OCI-LY3 (cell line): ENCODE data around the gene PPM1M.
A peak's percentile ranks its signal among the peaks of the same experiment; 100 is the strongest.

Experiments used
- H2AFZ ChIP-seq: fragments of 200-600, 300-600 bp; shearing (Covaris generic); 2 replicates; pipeline ENCODE4 v1.6.0; 2014; ENCODE audit warnings: antibody characterized with exemption, low read depth, low read length
- H3K27ac ChIP-seq: fragments of 200-600, 300-600 bp; sonication (generic); 2 replicates; pipeline ENCODE4 v1.5.1; 2014; ENCODE audit warnings: mild to moderate bottlenecking, low read length, moderate library complexity, mixed read lengths
- H3K27me3 ChIP-seq: fragments of 200-600, 300-600 bp; sonication (generic); 2 replicates; pipeline ENCODE4 v1.6.1; 2014; ENCODE audit warnings: low read depth, low read length, mixed read lengths
- H3K36me3 ChIP-seq: fragments of 200-600, 300-600 bp; sonication (generic); replicated peaks from 2 replicates; pipeline ENCODE3; 2014; ENCODE audit warnings: low read depth, low read length, mixed read lengths
- H3K4me1 ChIP-seq: fragments of 300-600, 200-600 bp; sonication (generic); 2 replicates; pipeline ENCODE4 v1.6.1; 2014; ENCODE audit warnings: low read length, mixed read lengths
- H3K4me2 ChIP-seq: fragments of 200-600, 300-600 bp; sonication (generic); 2 replicates; pipeline ENCODE4 v1.6.1; 2014; ENCODE audit warnings: low read length, mixed read lengths
- H3K4me3 ChIP-seq: fragments of 300-600, 200-600 bp; sonication (generic); 2 replicates; pipeline ENCODE4 v1.5.1; 2014; ENCODE audit warnings: antibody characterized with exemption, mild to moderate bottlenecking, low read length, moderate library complexity
- H3K79me2 ChIP-seq: fragments of 300-600, 200-600 bp; shearing (Covaris generic); 2 replicates; pipeline ENCODE4 v1.6.1; 2014; ENCODE audit warnings: mild to moderate bottlenecking, low read length, mixed read lengths
- H3K9ac ChIP-seq: fragments of 300-600, 200-600 bp; shearing (Covaris generic); 2 replicates; pipeline ENCODE4 v1.6.0; 2014; ENCODE audit warnings: mild to moderate bottlenecking, low read length, moderate library complexity
- H3K9me3 ChIP-seq: fragments of 200-600, 300-600 bp; shearing (Covaris generic); 2 replicates; pipeline ENCODE4 v1.6.1; 2014; ENCODE audit warnings: low read length, mixed read lengths; ENCODE audit not compliant: insufficient read depth
- H4K20me1 ChIP-seq: fragments of 200-600, 300-600 bp; sonication (generic); 2 replicates; pipeline ENCODE4 v1.6.1; 2016; ENCODE audit warnings: low read length, mixed read lengths; ENCODE audit not compliant: insufficient read depth
- CTCF ChIP-seq: fragments of 200-600, 300-600 bp; sonication (generic); IDR thresholded peaks from 2 replicates; pipeline ENCODE4 v1.5.1; 2014; ENCODE audit warnings: antibody characterized with exemption, low read length, low read depth
- EZH2phosphoT487 ChIP-seq: fragments of 200-600 bp; shearing (Covaris generic); IDR thresholded peaks from 2 replicates; pipeline ENCODE4 v1.6.1; 2018; ENCODE audit warnings: antibody characterized with exemption, mixed run types, low read depth

Gene PPM1M

GRCh38 chr3:52240886-52241370 lies 4.6 kb upstream of the PPM1M start:
- H3K9me3 ChIP-seq: 0 out of 2 replicates have a peak, but pooled peaks cover 4% of the 10 kb centered on the region
- H2AFZ ChIP-seq: no peak overlapping the region
- H3K36me3 ChIP-seq: peaks cover 7% of the 10 kb centered on the region
- no peaks in the 10 kb centered on the region for H3K27me3 ChIP-seq
- H3K27ac ChIP-seq: peak overlapping the region; percentile 57
- H3K4me2 ChIP-seq: peak overlapping the region; percentile 77
- TF ChIP-seq CTCF (no peak), EZH2phosphoT487 (no peak)
- H3K9ac ChIP-seq: no peak overlapping the region
- H3K4me3 ChIP-seq: no peak overlapping the region; the same call in 1 of the 2 replicates
- peaks cover 24% of the 10 kb centered on the region for H3K79me2 ChIP-seq
- no peaks in the 10 kb centered on the region for H4K20me1 ChIP-seq
- peaks cover 48% of the 10 kb centered on the region for H3K4me1 ChIP-seq

- Histone ChIP-seq H3K4me3 (no peak overlapping the region), H3K79me2 (peaks cover 24% of the 10 kb centered on the region), H3K9me3 (0 out of 2 replicates have a peak, but pooled peaks cover 4% of the 10 kb centered on the region), H3K4me1 (peaks cover 59% of the 10 kb centered on the region), H2AFZ (no peak overlapping the region), H4K20me1 (no peaks in the 10 kb centered on the region), H3K27me3 (no peaks in the 10 kb centered on the region), H3K4me2 (no peak overlapping the region), H3K36me3 (peaks cover 7% of the 10 kb centered on the region), H3K27ac (no peak overlapping the region), H3K9ac (no peak overlapping the region)
- TF ChIP-seq CTCF: no peak
- TF ChIP-seq EZH2phosphoT487: no peak
Measured at GRCh38 chr3:52242039-52242438, 3.5 kb upstream of the PPM1M start.

GRCh38 chr3:52243791-52244628 lies 1.5 kb upstream of the PPM1M start:
- Histone ChIP-seq H3K27me3 (no peaks in the 10 kb centered on the region), H2AFZ (no peak overlapping the region), H3K9me3 (0 out of 2 replicates have a peak, but pooled peaks cover 4% of the 10 kb centered on the region), H3K4me1 (peaks cover 60% of the 10 kb centered on the region), H3K36me3 (peaks cover 11% of the 10 kb centered on the region), H3K9ac (peak overlapping the region; percentile 68; the same call in 1 of the 2 replicates), H3K79me2 (peaks cover 12% of the 10 kb centered on the region), H3K4me3 (peak overlapping the region; percentile 79), H4K20me1 (0 out of 2 replicates have a peak, but pooled peaks cover under 1% of the 10 kb centered on the region), H3K27ac (peak overlapping the region; percentile 87), H3K4me2 (peak overlapping the region; percentile 85)
- TF ChIP-seq EZH2phosphoT487 (no peak), CTCF (no peak)

- TF ChIP-seq EZH2phosphoT487 (no peak), CTCF (no peak)
- Histone ChIP-seq H2AFZ (no peak overlapping the region), H3K4me2 (peak overlapping the region; percentile 85), H3K27me3 (no peaks in the 10 kb centered on the region), H3K9ac (peak overlapping the region; percentile 68), H3K9me3 (0 out of 2 replicates have a peak, but pooled peaks cover 4% of the 10 kb centered on the region), H3K27ac (no peak overlapping the region), H3K36me3 (peaks cover 12% of the 10 kb centered on the region), H4K20me1 (0 out of 2 replicates have a peak, but pooled peaks cover 9% of the 10 kb centered on the region), H3K4me1 (peaks cover 47% of the 10 kb centered on the region), H3K79me2 (no peaks in the 10 kb centered on the region), H3K4me3 (peak overlapping the region; percentile 79)
Measured at GRCh38 chr3:52246264-52246620, 683 bp downstream of the PPM1M start.
